ENCODE measurements around the gene PLCB2. TPM values are rescaled to one million over a fixed set of nuclear protein-coding genes. Genes with fewer than 3 reads are reported as not detected.
A peak's percentile ranks its signal among the peaks of the same experiment; 100 is the strongest.

PLCB2 gene
- total and polyA plus RNA-seq, 9 of the 15 experiments (the other 6 are each of a cell fraction or from before 2014, with no cell fraction given) = 0.37 to 12.3 (median 8.0) TPM

- TF ChIP-seq ZBTB11 (CRISPR knock-in tag; IDR thresholded peaks at IDR 0.05) (peak in 1 of 3 experiments; percentile 54; a peak in 1 of 6 replicates), ZBTB49 (CRISPR knock-in tag; IDR thresholded peaks at IDR 0.05; ENCODE audit: borderline replicate concordance) (no peak), MECOM (CRISPR knock-in tag; IDR thresholded peaks at IDR 0.05) (no peak), ZNF778 (CRISPR knock-in tag; IDR thresholded peaks at IDR 0.05) (no peak), TFE3 (CRISPR knock-in tag; IDR thresholded peaks at IDR 0.05) (no peak), MLX (CRISPR knock-in tag; conservative IDR thresholded peaks at IDR 0.05) (no peak), CREM (IDR thresholded peaks at IDR 0.05; ENCODE audit: low read depth) (peak; percentile 87), MNT (conservative IDR thresholded peaks at IDR 0.05) (peak in 1 of 2 experiments; percentile 63; a peak in 2 of 4 replicates), GATAD2A (IDR thresholded peaks at IDR 0.05) (no peak), MTA3 (IDR thresholded peaks at IDR 0.05; ENCODE audit: borderline replicate concordance) (0 out of 2 replicates have a peak, but pooled peaks have one; percentile 29), TSHZ1 (CRISPR knock-in tag; IDR thresholded peaks at IDR 0.05) (no peak)
These were observed 22.7 kb upstream of the PLCB2 start (continued) for GRCh38 chr15:40330368-40330836.
